H9 (cell line): ENCODE data around the gene NFASC. TPM values are rescaled to one million over a fixed set of nuclear protein-coding genes. Genes with fewer than 3 reads are reported as not detected.

Experiments used
- DNase-seq: peaks from one replicate; pipeline ENCODE4 v3.0.0-alpha.2; 2017
- H2AFZ ChIP-seq: one replicate; pipeline ENCODE4 v1.6.1; 2013; ENCODE audit warnings: mild to moderate bottlenecking, low read length, control low read depth, moderate library complexity
- H2AK5ac ChIP-seq: 2 replicates; pipeline ENCODE4 v1.6.1; 2013; ENCODE audit warnings: low read length, control low read depth, mixed read lengths; ENCODE audit not compliant: insufficient read length
- H2BK120ac ChIP-seq: one replicate; pipeline ENCODE4 v1.6.1; 2013; ENCODE audit warnings: low read depth, mild to moderate bottlenecking, low read length, control low read depth, inconsistent platforms; ENCODE audit not compliant: poor library complexity, severe bottlenecking
- H2BK12ac ChIP-seq: 2 replicates; pipeline ENCODE4 v1.6.1; 2013; ENCODE audit warnings: low read length, control low read depth, mixed read lengths, low read depth; ENCODE audit not compliant: insufficient read length
- H2BK15ac ChIP-seq: 2 replicates; pipeline ENCODE4 v1.6.1; 2013; ENCODE audit warnings: low read depth, low read length, control low read depth
- H2BK20ac ChIP-seq: one replicate; pipeline ENCODE4 v1.6.1; 2013; ENCODE audit warnings: low read depth, mild to moderate bottlenecking, low read length, control low read depth, inconsistent platforms; ENCODE audit not compliant: poor library complexity, severe bottlenecking
- H2BK5ac ChIP-seq: 2 replicates; pipeline ENCODE4 v1.6.1; 2013; ENCODE audit warnings: low read length, control low read depth, mixed read lengths; ENCODE audit not compliant: insufficient read length
- H3K14ac ChIP-seq: 2 replicates; pipeline ENCODE4 v1.6.1; 2013; ENCODE audit warnings: low read length, control low read depth; ENCODE audit not compliant: insufficient read depth
- H3K18ac ChIP-seq: 2 replicates; pipeline ENCODE4 v1.6.1; 2013; ENCODE audit warnings: low read depth, mild to moderate bottlenecking, mixed read lengths, low read length, control low read depth; ENCODE audit not compliant: insufficient read length
- H3K23ac ChIP-seq: 2 replicates; pipeline ENCODE4 v1.6.1; 2013; ENCODE audit warnings: low read length, control low read depth, mixed read lengths, low read depth; ENCODE audit not compliant: insufficient read length
- H3K23me2 ChIP-seq: 2 replicates; pipeline ENCODE4 v1.6.1; 2013; ENCODE audit warnings: low read depth, mild to moderate bottlenecking, mixed read lengths, low read length, control low read depth; ENCODE audit not compliant: insufficient read length, poor library complexity, severe bottlenecking
- H3K27ac ChIP-seq: 2 replicates; pipeline ENCODE4 v1.5.1; 2013; ENCODE audit warnings: low read length, control low read depth, mixed read lengths, low read depth; ENCODE audit not compliant: insufficient read length
- H3K27me3 ChIP-seq: 2 replicates; pipeline ENCODE4 v1.6.1; 2013; ENCODE audit warnings: low read length, control low read depth, inconsistent platforms; ENCODE audit not compliant: insufficient read depth
- H3K4ac ChIP-seq: 2 replicates; pipeline ENCODE4 v1.6.1; 2013; ENCODE audit warnings: low read depth, mild to moderate bottlenecking, control low read depth, inconsistent platforms, low read length, moderate library complexity
- H3K4me1 ChIP-seq: 2 replicates; pipeline ENCODE4 v1.6.1; 2013; ENCODE audit warnings: low read length, control low read depth, inconsistent platforms; ENCODE audit not compliant: insufficient read depth
- H3K4me2 ChIP-seq: 2 replicates; pipeline ENCODE4 v1.6.1; 2013; ENCODE audit warnings: low read length, control low read depth, mixed read lengths; ENCODE audit not compliant: insufficient read length, insufficient read depth
- H3K56ac ChIP-seq: 2 replicates; pipeline ENCODE4 v1.6.1; 2013; ENCODE audit warnings: low read depth, mild to moderate bottlenecking, mixed read lengths, low read length, control low read depth; ENCODE audit not compliant: insufficient read length
- H3K79me1 ChIP-seq: 2 replicates; pipeline ENCODE4 v1.6.1; 2013; ENCODE audit warnings: low read depth, mild to moderate bottlenecking, moderate library complexity, low read length, control low read depth, inconsistent platforms; ENCODE audit not compliant: insufficient read depth, poor library complexity, severe bottlenecking
- H3K79me2 ChIP-seq: 2 replicates; pipeline ENCODE4 v1.6.1; 2013; ENCODE audit warnings: low read length, control low read depth, inconsistent platforms; ENCODE audit not compliant: insufficient read depth
- H3K9ac ChIP-seq: 2 replicates; pipeline ENCODE4 v1.6.1; 2013; ENCODE audit warnings: low read length, control low read depth, mixed read lengths; ENCODE audit not compliant: insufficient read length; ENCODE audit errors: extremely low read depth
- H3K9me3 ChIP-seq: one replicate; pipeline ENCODE4 v1.6.1; 2013; ENCODE audit warnings: low read depth, low read length, inconsistent platforms; ENCODE audit not compliant: control insufficient read depth
- H3T11ph ChIP-seq: one replicate; pipeline ENCODE4 v1.6.1; 2013; ENCODE audit warnings: mild to moderate bottlenecking, low read length, control low read depth, inconsistent platforms
- H4K20me1 ChIP-seq: one replicate; pipeline ENCODE4 v1.6.1; 2013; ENCODE audit not compliant: control insufficient read depth, insufficient read length, insufficient read depth
- H4K5ac ChIP-seq: 2 replicates; pipeline ENCODE4 v1.6.1; 2013; ENCODE audit warnings: low read depth, mild to moderate bottlenecking, mixed read lengths, low read length, control low read depth; ENCODE audit not compliant: insufficient read length
- H4K8ac ChIP-seq: replicated peaks from 2 replicates; pipeline ENCODE4 v1.6.1; 2013; ENCODE audit warnings: low read length, control low read depth, mixed read lengths, low read depth; ENCODE audit not compliant: insufficient read length
- H4K91ac ChIP-seq: 2 replicates; pipeline ENCODE4 v1.6.1; 2013; ENCODE audit warnings: low read depth, mild to moderate bottlenecking, moderate library complexity, mixed read lengths, low read length, control low read depth; ENCODE audit not compliant: insufficient read length
- H3K27ac Mint-ChIP-seq, 3 experiments: 2 replicates in 2 of 3; 3 replicates in 1 of 3; pipeline ENCODE4 v1.8.0; 2020 to 2021; ENCODE audit warnings: mixed read lengths in 3 of 3, mild to moderate bottlenecking in 1 of 3, moderate library complexity in 1 of 3
- H3K27me3 Mint-ChIP-seq: 2 replicates; pipeline ENCODE4 v1.8.0; 2021; ENCODE audit warnings: low read depth, mild to moderate bottlenecking, moderate library complexity, mixed read lengths
- H3K36me3 Mint-ChIP-seq, 3 experiments: 2 replicates in 2 of 3; 3 replicates in 1 of 3; pipeline ENCODE4 v1.8.0; 2020 to 2021; ENCODE audit warnings: low read depth in 3 of 3, mixed read lengths in 3 of 3; ENCODE audit not compliant: insufficient read depth in 1 of 3
- H3K4me1 Mint-ChIP-seq, 2 experiments: 2 replicates each; pipeline ENCODE4 v1.8.0; 2020; ENCODE audit warnings: mixed read lengths in 2 of 2
- H3K4me3 Mint-ChIP-seq, 2 experiments: 2 replicates in 1 of 2; 3 replicates in 1 of 2; pipeline ENCODE4 v1.8.0; 2020 to 2021; ENCODE audit warnings: mild to moderate bottlenecking in 2 of 2, mixed read lengths in 2 of 2, moderate library complexity in 1 of 2
- H3K9me3 Mint-ChIP-seq, 2 experiments: 2 replicates in 1 of 2; 3 replicates in 1 of 2; pipeline ENCODE4 v1.8.0; 2020; ENCODE audit warnings: mild to moderate bottlenecking in 2 of 2, mixed read lengths in 2 of 2, moderate library complexity in 1 of 2
- WGBS: extraction: QIAGEN DNeasy Blood & Tissue Kit; methylation state at CpG from one replicate; pipeline ENCODE4 v1.1.7; 2013; ENCODE audit warnings: missing lambda C conversion rate, low lambda C conversion rate, mixed read lengths; ENCODE audit not compliant: insufficient read length; ENCODE audit errors: extremely low coverage; 5-methylcytosine and 5-hydroxymethylcytosine counted together
- total RNA-seq: library from RNA; stranded (reverse); gene quantifications from 2 replicates; pipeline ENCODE4 v1.2.1, GENCODE V29; 2021
- TF ChIP-seq, protein P1 (sequence below): fragments of 200-600 bp; sonication (generic); conservative IDR thresholded peaks from 3 replicates; pipeline ENCODE4 v1.8.0; 2021; ENCODE audit warnings: antibody characterized with exemption, mild to moderate bottlenecking

NFASC gene
- total RNA-seq, 1 experiment from 2014 or later = 5.0 TPM

- H3K79me1 ChIP-seq = no peaks in the 10 kb centered on the region
- H2BK5ac ChIP-seq = no peak overlapping the region
- Mint-ChIP-seq H3K27ac (no peak overlapping the region), H3K27me3 (peaks cover 2% of the 10 kb centered on the region), H3K36me3 (no peaks in the 10 kb centered on the region), H3K4me3 (no peak overlapping the region), H3K4me1 (peaks cover 9 to 10% of the 10 kb centered on the region in 2 experiments), H3K9me3 (no peaks in the 10 kb centered on the region)
- no peak overlapping the region for H3K9ac ChIP-seq
- DNase-seq = no peak
- H2BK20ac ChIP-seq = no peak overlapping the region
- TF ChIP-seq, protein P1, sequence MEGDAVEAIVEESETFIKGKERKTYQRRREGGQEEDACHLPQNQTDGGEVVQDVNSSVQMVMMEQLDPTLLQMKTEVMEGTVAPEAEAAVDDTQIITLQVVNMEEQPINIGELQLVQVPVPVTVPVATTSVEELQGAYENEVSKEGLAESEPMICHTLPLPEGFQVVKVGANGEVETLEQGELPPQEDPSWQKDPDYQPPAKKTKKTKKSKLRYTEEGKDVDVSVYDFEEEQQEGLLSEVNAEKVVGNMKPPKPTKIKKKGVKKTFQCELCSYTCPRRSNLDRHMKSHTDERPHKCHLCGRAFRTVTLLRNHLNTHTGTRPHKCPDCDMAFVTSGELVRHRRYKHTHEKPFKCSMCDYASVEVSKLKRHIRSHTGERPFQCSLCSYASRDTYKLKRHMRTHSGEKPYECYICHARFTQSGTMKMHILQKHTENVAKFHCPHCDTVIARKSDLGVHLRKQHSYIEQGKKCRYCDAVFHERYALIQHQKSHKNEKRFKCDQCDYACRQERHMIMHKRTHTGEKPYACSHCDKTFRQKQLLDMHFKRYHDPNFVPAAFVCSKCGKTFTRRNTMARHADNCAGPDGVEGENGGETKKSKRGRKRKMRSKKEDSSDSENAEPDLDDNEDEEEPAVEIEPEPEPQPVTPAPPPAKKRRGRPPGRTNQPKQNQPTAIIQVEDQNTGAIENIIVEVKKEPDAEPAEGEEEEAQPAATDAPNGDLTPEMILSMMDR = no peak
- H3K4me1 ChIP-seq = peaks cover 2% of the 10 kb centered on the region; the same call in 1 of the 2 replicates
- H3K56ac ChIP-seq = no peak overlapping the region
- no peak overlapping the region for H2BK120ac ChIP-seq
- no peak overlapping the region for H3K18ac ChIP-seq
- no peak overlapping the region for H2AFZ ChIP-seq
- no peaks in the 10 kb centered on the region for H3K79me2 ChIP-seq
- no peaks in the 10 kb centered on the region for H3K23me2 ChIP-seq
- H3K9me3 ChIP-seq = no peaks in the 10 kb centered on the region
- no peak overlapping the region for H4K8ac ChIP-seq
- no peak overlapping the region for H2BK15ac ChIP-seq
- no peak overlapping the region for H3T11ph ChIP-seq
- no peaks in the 10 kb centered on the region for H3K27me3 ChIP-seq
- H3K23ac ChIP-seq = no peak overlapping the region
- H3K14ac ChIP-seq = no peak overlapping the region
- H4K20me1 ChIP-seq = no peaks in the 10 kb centered on the region
- no peak overlapping the region for H2BK12ac ChIP-seq
- no peak overlapping the region for H3K4ac ChIP-seq
- no peak overlapping the region for H3K27ac ChIP-seq
- H3K4me2 ChIP-seq = no peak overlapping the region
- WGBS = no CpG with 5 or more reads among the region's 4 CpGs
- H2AK5ac ChIP-seq = no peak overlapping the region
- H4K5ac ChIP-seq = no peak overlapping the region
- H4K91ac ChIP-seq = no peak overlapping the region
These were observed 10.8 kb upstream of the NFASC start for GRCh38 chr1:204859861-204860267.
